Measurements from ENCODE around the gene VPS26A.

DNA sequence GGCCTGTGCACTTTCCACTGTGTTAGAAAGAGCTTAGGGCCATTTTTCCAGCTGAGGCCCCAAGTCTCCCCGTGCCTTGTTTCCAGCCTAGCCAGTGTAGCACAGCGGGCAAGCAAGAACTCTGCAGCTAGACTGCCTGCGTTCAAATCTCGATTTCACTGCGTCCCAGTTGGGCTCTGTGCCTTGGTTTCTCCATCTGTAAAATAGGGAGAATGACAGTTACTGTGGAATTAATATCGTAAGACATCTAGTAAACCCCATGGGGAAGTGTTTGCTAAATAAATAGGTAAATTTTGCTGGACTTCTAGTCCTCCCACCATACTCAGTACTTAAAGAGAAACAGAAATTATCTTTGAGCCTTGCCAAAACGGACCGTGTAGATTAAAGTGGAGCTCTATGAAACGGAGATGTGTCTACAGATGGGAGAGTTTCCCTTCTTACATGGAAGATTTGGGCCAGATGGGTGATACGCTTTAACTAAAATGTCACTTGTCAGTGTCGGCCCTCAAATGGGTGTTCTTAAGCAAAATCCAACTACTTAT lies 92.7 kb downstream of the VPS26A start:
- no peak for TF ChIP-seq EZH2 (IDR thresholded peaks at IDR 0.05; ENCODE audit: low read length, unreplicated experiment)
- TF ChIP-seq, protein P1, sequence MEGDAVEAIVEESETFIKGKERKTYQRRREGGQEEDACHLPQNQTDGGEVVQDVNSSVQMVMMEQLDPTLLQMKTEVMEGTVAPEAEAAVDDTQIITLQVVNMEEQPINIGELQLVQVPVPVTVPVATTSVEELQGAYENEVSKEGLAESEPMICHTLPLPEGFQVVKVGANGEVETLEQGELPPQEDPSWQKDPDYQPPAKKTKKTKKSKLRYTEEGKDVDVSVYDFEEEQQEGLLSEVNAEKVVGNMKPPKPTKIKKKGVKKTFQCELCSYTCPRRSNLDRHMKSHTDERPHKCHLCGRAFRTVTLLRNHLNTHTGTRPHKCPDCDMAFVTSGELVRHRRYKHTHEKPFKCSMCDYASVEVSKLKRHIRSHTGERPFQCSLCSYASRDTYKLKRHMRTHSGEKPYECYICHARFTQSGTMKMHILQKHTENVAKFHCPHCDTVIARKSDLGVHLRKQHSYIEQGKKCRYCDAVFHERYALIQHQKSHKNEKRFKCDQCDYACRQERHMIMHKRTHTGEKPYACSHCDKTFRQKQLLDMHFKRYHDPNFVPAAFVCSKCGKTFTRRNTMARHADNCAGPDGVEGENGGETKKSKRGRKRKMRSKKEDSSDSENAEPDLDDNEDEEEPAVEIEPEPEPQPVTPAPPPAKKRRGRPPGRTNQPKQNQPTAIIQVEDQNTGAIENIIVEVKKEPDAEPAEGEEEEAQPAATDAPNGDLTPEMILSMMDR (conservative IDR thresholded peaks at IDR 0.05; ENCODE audit: low read depth, low read length), result no peak
- no peak for TF ChIP-seq EZH2phosphoT487 (IDR thresholded peaks at IDR 0.05; ENCODE audit: borderline replicate concordance, low read length)

Measured in PC-3 (cell line).